GM19023 (cell line): ENCODE results near the gene H1-8.

ENCODE experiments used
- ATAC-seq: cut with Tn5 transposase; IDR thresholded peaks from one replicate; pipeline ENCODE4 v1.9.1; 2021; ENCODE audit warnings: mild to moderate bottlenecking, moderate library complexity; ENCODE audit not compliant: unreplicated experiment

The H1-8 gene

GRCh38 chr3:129571605-129572547, 28.9 kb downstream of the H1-8 start:
- no peak for ATAC-seq

GRCh38 chr3:129572603-129573002, 29.6 kb downstream of the H1-8 start:
- no peak for ATAC-seq

GRCh38 chr3:129573493-129573892, 30.5 kb downstream of the H1-8 start:
- no peak for ATAC-seq

- no peak for ATAC-seq
Measured at GRCh38 chr3:129574206-129574605, 31.2 kb downstream of the H1-8 start.

- no peak for ATAC-seq
Measured at GRCh38 chr3:129575233-129575996, 32.4 kb downstream of the H1-8 start.

- ATAC-seq: no peak
Measured at GRCh38 chr3:129575997-129576384, 33.0 kb downstream of the H1-8 start.

- ATAC-seq: no peak
Measured at GRCh38 chr3:129576514-129577352, 33.8 kb downstream of the H1-8 start.

GRCh38 chr3:129577366-129577765, 34.4 kb downstream of the H1-8 start:
- no peak for ATAC-seq

GRCh38 chr3:129577925-129578786, 35.2 kb downstream of the H1-8 start:
- ATAC-seq: peak; percentile 52

- ATAC-seq: no peak
Measured at GRCh38 chr3:129579991-129580390, 37.0 kb downstream of the H1-8 start.

GRCh38 chr3:129581623-129582022, 38.6 kb downstream of the H1-8 start:
- ATAC-seq: no peak

- ATAC-seq: no peak
Measured at GRCh38 chr3:129582799-129583198, 39.8 kb downstream of the H1-8 start.

GRCh38 chr3:129583289-129583688, 40.3 kb downstream of the H1-8 start:
- ATAC-seq: no peak

GRCh38 chr3:129584631-129585030, 41.7 kb downstream of the H1-8 start:
- ATAC-seq: no peak

- no peak for ATAC-seq
Measured at GRCh38 chr3:129585949-129586657, 43.1 kb downstream of the H1-8 start.

GRCh38 chr3:129586746-129587430, 43.9 kb downstream of the H1-8 start:
- ATAC-seq: no peak

- no peak for ATAC-seq
Measured at GRCh38 chr3:129587566-129588210, 44.7 kb downstream of the H1-8 start.

GRCh38 chr3:129590215-129590614, 47.2 kb downstream of the H1-8 start:
- no peak for ATAC-seq
